ENCODE measurements around the gene TPSG1.
"Not testable (repeated sequence)": the region's sequence is repeated elsewhere in the genome, so short reads cannot be mapped to it uniquely, and the experiment has no call there.

GRCh38 chr16:1241081-1241480 lies 16.0 kb upstream of the TPSG1 start:
- not testable (repeated sequence) for TF ChIP-seq CSRNP3 (CRISPR knock-in tag; IDR thresholded peaks at IDR 0.05); ZFP30 (CRISPR knock-in tag; IDR thresholded peaks at IDR 0.05); ISL1 (CRISPR knock-in tag; IDR thresholded peaks at IDR 0.05); CSDC2 (CRISPR knock-in tag; IDR thresholded peaks at IDR 0.05); ZFP3 (CRISPR knock-in tag; IDR thresholded peaks at IDR 0.05); CREB5 (CRISPR knock-in tag; IDR thresholded peaks at IDR 0.05; ENCODE audit: low read depth); PPARA (CRISPR knock-in tag; IDR thresholded peaks at IDR 0.05; ENCODE audit: borderline replicate concordance); ZC3H10 (CRISPR knock-in tag; IDR thresholded peaks at IDR 0.05); ARNTL (CRISPR knock-in tag; IDR thresholded peaks at IDR 0.05; ENCODE audit: borderline replicate concordance, low read depth); POU6F1 (CRISPR knock-in tag; IDR thresholded peaks at IDR 0.05; ENCODE audit: borderline replicate concordance, low read depth); RARB (CRISPR knock-in tag; IDR thresholded peaks at IDR 0.05); ZNF8 (CRISPR knock-in tag; IDR thresholded peaks at IDR 0.05); ESRRG (CRISPR knock-in tag; IDR thresholded peaks at IDR 0.05)

Measured in SK-N-SH treated with all-trans-retinoic acid at 6 μM for 48 hours (cell line).